Sigmoid colon (tissue), 3 donors: ENCODE data around the gene CD74.

Source experiments
- POLR2A ChIP-seq, 2 donors: fragments of 450-650 bp; IDR thresholded peaks; one replicate each; pipeline ENCODE4 v1.6.1; 2016; ENCODE audit warnings: antibody characterized with exemption in 2 of 2, mild to moderate bottlenecking in 2 of 2, moderate library complexity in 2 of 2
- TF ChIP-seq, protein P1 (sequence below), 4 experiments: fragments of 450-650 bp in 3 of 4; fragments of 200-600 bp in 1 of 4; IDR thresholded peaks; one replicate each; pipeline ENCODE4 v1.5.1; 2016 to 2019; ENCODE audit warnings: antibody characterized with exemption in 4 of 4, mild to moderate bottlenecking in 3 of 4, moderate library complexity in 2 of 4

DNA sequence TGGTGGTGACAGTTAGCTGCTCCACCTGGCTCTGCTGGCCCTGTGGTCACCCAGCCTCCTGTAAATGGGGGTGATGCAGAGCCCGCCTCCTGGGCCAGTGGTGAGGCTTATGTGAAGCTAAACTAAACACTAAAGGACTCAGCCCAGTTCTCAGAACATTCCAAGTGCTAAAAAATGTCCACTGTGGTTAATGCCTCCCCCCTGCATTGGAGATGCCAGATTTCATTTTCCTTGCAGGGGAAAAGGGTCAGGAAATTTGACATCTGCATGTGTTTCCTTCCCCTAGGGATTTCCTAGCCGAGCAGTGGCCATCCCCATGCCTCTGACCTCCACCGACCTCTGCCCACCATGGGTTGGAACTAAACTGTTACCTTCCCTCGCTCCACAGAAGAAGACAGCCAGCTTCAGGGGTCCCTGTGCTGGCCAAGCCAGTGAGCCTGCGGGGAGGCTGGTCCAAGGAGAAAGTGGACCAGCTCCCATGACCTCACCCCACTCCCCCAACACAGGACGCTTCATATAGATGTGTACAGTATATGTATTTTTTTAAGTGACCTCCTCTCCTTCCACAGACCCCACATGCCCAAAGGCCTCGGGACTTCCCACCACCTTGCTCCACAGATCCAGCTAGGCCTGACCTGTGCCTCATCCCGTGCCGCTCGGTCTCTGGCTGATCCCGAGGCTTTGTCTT lies 13.0 kb downstream of the CD74 start:
- no peak for TF ChIP-seq POLR2A (IDR thresholded peaks at IDR 0.05)
- TF ChIP-seq, protein P1, sequence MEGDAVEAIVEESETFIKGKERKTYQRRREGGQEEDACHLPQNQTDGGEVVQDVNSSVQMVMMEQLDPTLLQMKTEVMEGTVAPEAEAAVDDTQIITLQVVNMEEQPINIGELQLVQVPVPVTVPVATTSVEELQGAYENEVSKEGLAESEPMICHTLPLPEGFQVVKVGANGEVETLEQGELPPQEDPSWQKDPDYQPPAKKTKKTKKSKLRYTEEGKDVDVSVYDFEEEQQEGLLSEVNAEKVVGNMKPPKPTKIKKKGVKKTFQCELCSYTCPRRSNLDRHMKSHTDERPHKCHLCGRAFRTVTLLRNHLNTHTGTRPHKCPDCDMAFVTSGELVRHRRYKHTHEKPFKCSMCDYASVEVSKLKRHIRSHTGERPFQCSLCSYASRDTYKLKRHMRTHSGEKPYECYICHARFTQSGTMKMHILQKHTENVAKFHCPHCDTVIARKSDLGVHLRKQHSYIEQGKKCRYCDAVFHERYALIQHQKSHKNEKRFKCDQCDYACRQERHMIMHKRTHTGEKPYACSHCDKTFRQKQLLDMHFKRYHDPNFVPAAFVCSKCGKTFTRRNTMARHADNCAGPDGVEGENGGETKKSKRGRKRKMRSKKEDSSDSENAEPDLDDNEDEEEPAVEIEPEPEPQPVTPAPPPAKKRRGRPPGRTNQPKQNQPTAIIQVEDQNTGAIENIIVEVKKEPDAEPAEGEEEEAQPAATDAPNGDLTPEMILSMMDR (IDR thresholded peaks at IDR 0.05) = no peak
